NCI-H345 treated with DMSO at 0.1 percent for 48 hours (cell line): Measurements from ENCODE around the gene ATP2A2.
"Not testable (repeated sequence)": the region's sequence is repeated elsewhere in the genome, so short reads cannot be mapped to it uniquely, and the experiment has no call there.

Experiments
- DNase-seq: peaks from one replicate; lab custom pipeline; 2025; ENCODE audit not compliant: unreplicated experiment; lab: John Stamatoyannopoulos, UW

ATP2A2 gene

GRCh38 chr12:110280779-110281548 is at the start of gene ATP2A2:
ATP2A2 (plus strand) TSS chr12:110281247; CDS start chr12:110281790, 543 bp downstream.
- peak; percentile 90 for DNase-seq

GRCh38 chr12:110233212-110233903 is 47.7 kb upstream of the ATP2A2 start:
- DNase-seq: no peak

- no peak for DNase-seq
These were observed 46.7 kb upstream of the ATP2A2 start for GRCh38 chr12:110234331-110234751.

GRCh38 chr12:110234755-110235154 is 46.3 kb upstream of the ATP2A2 start:
- no peak for DNase-seq

- DNase-seq: no peak
These were observed 45.7 kb upstream of the ATP2A2 start for GRCh38 chr12:110235383-110235782.

- DNase-seq: no peak
These were observed 37.8 kb upstream of the ATP2A2 start for GRCh38 chr12:110243227-110243626.

GRCh38 chr12:110244372-110244771 is 36.7 kb upstream of the ATP2A2 start:
- DNase-seq: no peak

- no peak for DNase-seq
These were observed 36.2 kb upstream of the ATP2A2 start for GRCh38 chr12:110244829-110245228.

- no peak for DNase-seq
These were observed 35.7 kb upstream of the ATP2A2 start for GRCh38 chr12:110245369-110245772.

GRCh38 chr12:110246636-110247339 is 34.3 kb upstream of the ATP2A2 start:
- DNase-seq: no peak

- no peak for DNase-seq
These were observed 33.5 kb upstream of the ATP2A2 start for GRCh38 chr12:110247340-110248095.

- no peak for DNase-seq
These were observed 33.0 kb upstream of the ATP2A2 start for GRCh38 chr12:110248096-110248447.

GRCh38 chr12:110249105-110249504 is 31.9 kb upstream of the ATP2A2 start:
- no peak for DNase-seq

- no peak for DNase-seq
These were observed 31.3 kb upstream of the ATP2A2 start for GRCh38 chr12:110249716-110250225.

GRCh38 chr12:110251381-110251780 is 29.7 kb upstream of the ATP2A2 start:
- no peak for DNase-seq

GRCh38 chr12:110252716-110253115 is 28.3 kb upstream of the ATP2A2 start:
- DNase-seq: no peak

- DNase-seq: no peak
These were observed 27.9 kb upstream of the ATP2A2 start for GRCh38 chr12:110253176-110253575.

GRCh38 chr12:110254971-110255540 is 26.0 kb upstream of the ATP2A2 start:
- peak; percentile 27 for DNase-seq

- DNase-seq: not testable (repeated sequence)
These were observed 25.1 kb upstream of the ATP2A2 start for GRCh38 chr12:110255890-110256456.

GRCh38 chr12:110256780-110257431 is 24.1 kb upstream of the ATP2A2 start:
- no peak for DNase-seq
